K562 (cell line): ENCODE measurements around the gene ZFYVE19. TPM values are rescaled to one million over a fixed set of nuclear protein-coding genes. Genes with fewer than 3 reads are reported as not detected.

Experiments
- polyA plus RNA-seq, 8 experiments: library from polyadenylated mRNA; depleted of rRNA in 4 of 8; stranded (reverse) in 5 of 8; unstranded in 3 of 8; fragments of >200 nt; fragmentation: Nextera tagmentation in 2 of 8; fragmentation: Illumina TruSeq in 1 of 8; extraction: Ambion mirVana in 2 of 8; extraction: Trizol in 1 of 8; gene quantifications; 2 replicates each; pipeline versions ENCODE4 v1.2.1 to v1.2.3, GENCODE V29; 2011 to 2014; ENCODE audit warnings: inconsistent platforms in 1 of 8, missing spikeins in 1 of 8
- total RNA-seq, 7 experiments: library from RNA; depleted of rRNA in 6 of 7; stranded (reverse); fragments of >200 nt in 6 of 7; fragmentation: Illumina TruSeq in 2 of 7; extraction: Trizol in 2 of 7; gene quantifications; 2 replicates each; pipeline versions ENCODE4 v1.2.1 to v1.2.3, GENCODE V29; 2011 to 2021; ENCODE audit warnings: low replicate concordance in 1 of 7
- TF ChIP-seq, protein P1 (sequence below), 2 experiments: fragments of 450-650 bp; formaldehyde crosslinking in 1 of 2; IDR thresholded peaks; 2 replicates each; pipeline versions ENCODE4 v1.4.0 to v1.6.1; 2014 to 2020; ENCODE audit warnings: mild to moderate bottlenecking in 2 of 2, borderline replicate concordance in 1 of 2, low read depth in 1 of 2

ZFYVE19 gene
- total and polyA plus RNA-seq, 9 of the 15 experiments (the other 6 are each of a cell fraction or from before 2014, with no cell fraction given): 1.5 to 36.8 (median 19.9) TPM

DNA sequence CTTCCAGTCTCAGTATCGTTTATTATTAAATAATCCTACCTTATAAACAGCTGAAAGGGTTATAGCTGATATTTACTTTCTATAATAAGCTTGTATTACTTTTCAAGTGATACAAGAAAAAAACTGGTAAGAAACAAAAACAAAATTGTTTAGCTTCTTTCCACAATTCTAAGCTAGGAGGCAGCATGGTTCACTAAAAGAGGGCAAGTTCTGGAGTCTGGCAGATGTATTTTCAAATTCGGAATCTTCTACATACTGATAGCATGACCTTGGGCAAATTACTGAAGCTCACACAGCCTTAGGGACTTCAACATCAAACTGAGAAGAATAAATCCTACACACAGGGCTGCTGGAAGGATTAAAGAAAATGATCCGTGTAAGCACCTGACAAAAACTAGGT is 21.7 kb upstream of the ZFYVE19 start (continued):
- TF ChIP-seq, protein P1, sequence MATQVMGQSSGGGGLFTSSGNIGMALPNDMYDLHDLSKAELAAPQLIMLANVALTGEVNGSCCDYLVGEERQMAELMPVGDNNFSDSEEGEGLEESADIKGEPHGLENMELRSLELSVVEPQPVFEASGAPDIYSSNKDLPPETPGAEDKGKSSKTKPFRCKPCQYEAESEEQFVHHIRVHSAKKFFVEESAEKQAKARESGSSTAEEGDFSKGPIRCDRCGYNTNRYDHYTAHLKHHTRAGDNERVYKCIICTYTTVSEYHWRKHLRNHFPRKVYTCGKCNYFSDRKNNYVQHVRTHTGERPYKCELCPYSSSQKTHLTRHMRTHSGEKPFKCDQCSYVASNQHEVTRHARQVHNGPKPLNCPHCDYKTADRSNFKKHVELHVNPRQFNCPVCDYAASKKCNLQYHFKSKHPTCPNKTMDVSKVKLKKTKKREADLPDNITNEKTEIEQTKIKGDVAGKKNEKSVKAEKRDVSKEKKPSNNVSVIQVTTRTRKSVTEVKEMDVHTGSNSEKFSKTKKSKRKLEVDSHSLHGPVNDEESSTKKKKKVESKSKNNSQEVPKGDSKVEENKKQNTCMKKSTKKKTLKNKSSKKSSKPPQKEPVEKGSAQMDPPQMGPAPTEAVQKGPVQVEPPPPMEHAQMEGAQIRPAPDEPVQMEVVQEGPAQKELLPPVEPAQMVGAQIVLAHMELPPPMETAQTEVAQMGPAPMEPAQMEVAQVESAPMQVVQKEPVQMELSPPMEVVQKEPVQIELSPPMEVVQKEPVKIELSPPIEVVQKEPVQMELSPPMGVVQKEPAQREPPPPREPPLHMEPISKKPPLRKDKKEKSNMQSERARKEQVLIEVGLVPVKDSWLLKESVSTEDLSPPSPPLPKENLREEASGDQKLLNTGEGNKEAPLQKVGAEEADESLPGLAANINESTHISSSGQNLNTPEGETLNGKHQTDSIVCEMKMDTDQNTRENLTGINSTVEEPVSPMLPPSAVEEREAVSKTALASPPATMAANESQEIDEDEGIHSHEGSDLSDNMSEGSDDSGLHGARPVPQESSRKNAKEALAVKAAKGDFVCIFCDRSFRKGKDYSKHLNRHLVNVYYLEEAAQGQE (IDR thresholded peaks at IDR 0.05; ENCODE audit: borderline replicate concordance): peak; percentile 70; the same call in 1 of the 2 replicates
- TF ChIP-seq, protein P1 (CRISPR knock-in tag; IDR thresholded peaks at IDR 0.05; ENCODE audit: low read depth): no peak
